HG03280 (cell line): ENCODE data around the gene NDUFS3.
A peak's percentile ranks its signal among the peaks of the same experiment; 100 is the strongest.
"Not testable (repeated sequence)": the region's sequence is repeated elsewhere in the genome, so short reads cannot be mapped to it uniquely, and the experiment has no call there.

Experiments used
- ATAC-seq: cut with Tn5 transposase; IDR thresholded peaks from one replicate; pipeline ENCODE4 v1.9.1; 2021; ENCODE audit warnings: mild to moderate bottlenecking, moderate library complexity; ENCODE audit not compliant: unreplicated experiment

NDUFS3 gene

GRCh38 chr11:47558695-47559094, 20.2 kb upstream of the NDUFS3 start:
- ATAC-seq: no peak

GRCh38 chr11:47560426-47560825, 18.4 kb upstream of the NDUFS3 start:
- no peak for ATAC-seq

GRCh38 chr11:47562393-47562792, 16.5 kb upstream of the NDUFS3 start:
- ATAC-seq: not testable (repeated sequence)

- ATAC-seq: not testable (repeated sequence)
Observed at GRCh38 chr11:47564366-47564765, 14.5 kb upstream of the NDUFS3 start.

GRCh38 chr11:47564933-47565339, 13.9 kb upstream of the NDUFS3 start:
- ATAC-seq: peak; percentile 7

- peak; percentile 92 for ATAC-seq
Observed at GRCh38 chr11:47565340-47566148, 13.3 kb upstream of the NDUFS3 start, which contains the start of gene PTPMT1. PTPMT1 (plus strand) TSS chr11:47565599; CDS start chr11:47565623, 24 bp downstream.

- no peak for ATAC-seq
Observed at GRCh38 chr11:47566149-47566698, 12.7 kb upstream of the NDUFS3 start.

- no peak for ATAC-seq
Observed at GRCh38 chr11:47569646-47570045, 9.2 kb upstream of the NDUFS3 start.

- no peak for ATAC-seq
Observed at GRCh38 chr11:47570651-47571356, 8.1 kb upstream of the NDUFS3 start.

GRCh38 chr11:47571357-47571729, 7.5 kb upstream of the NDUFS3 start:
- no peak for ATAC-seq

GRCh38 chr11:47571895-47572294, 7.0 kb upstream of the NDUFS3 start:
- no peak for ATAC-seq

- ATAC-seq: no peak
Observed at GRCh38 chr11:47572715-47573255, 6.1 kb upstream of the NDUFS3 start.

GRCh38 chr11:47573321-47573720, 5.6 kb upstream of the NDUFS3 start:
- no peak for ATAC-seq

GRCh38 chr11:47577460-47578041, 1.3 kb upstream of the NDUFS3 start:
- no peak for ATAC-seq

GRCh38 chr11:47583844-47584243, 5.0 kb downstream of the NDUFS3 start:
- ATAC-seq: no peak

GRCh38 chr11:47586098-47586855, 7.4 kb downstream of the NDUFS3 start, which contains the start of gene FAM180B:
FAM180B (plus strand) TSS chr11:47586678; CDS start chr11:47586769, 91 bp downstream.
- ATAC-seq: no peak

GRCh38 chr11:47587039-47587716, 8.3 kb downstream of the NDUFS3 start:
- no peak for ATAC-seq

GRCh38 chr11:47587723-47588326, 9.0 kb downstream of the NDUFS3 start:
- no peak for ATAC-seq

GRCh38 chr11:47589118-47589517, 10.2 kb downstream of the NDUFS3 start:
- no peak for ATAC-seq
